A549 (cell line): Measurements from ENCODE around the gene APP. TPM values are rescaled to one million over a fixed set of nuclear protein-coding genes. Genes with fewer than 3 reads are reported as not detected.

Experiments
- ATAC-seq, 2 experiments: fragments of 200-7000 bp in 1 of 2; fragments of >200 bp in 1 of 2; cut with Nextera tagmentation in 1 of 2; cut with Tn5 transposase in 1 of 2; 3 replicates each; pipeline versions ENCODE4 v1.8.0 to v1.9.1; 2018 to 2020; ENCODE audit warnings: mild to moderate bottlenecking in 1 of 2, moderate library complexity in 1 of 2
- CTCF ChIA-PET: fragments of 300-600 bp; sonication (Branson Sonifier 250); formaldehyde crosslinking; extraction: SDS; loops from one replicate; lab custom pipeline; 2021; ENCODE audit warnings: antibody characterized with exemption, inconsistent platforms; lab: Yijun Ruan, JAX
- POLR2A ChIA-PET: fragments of 350-600 bp; formaldehyde crosslinking; extraction: SDS; loops from one replicate; lab custom pipeline; 2021; ENCODE audit warnings: antibody characterized with exemption, inconsistent platforms; lab: Yijun Ruan, JAX
- DNase-seq, 2 experiments: peaks; one replicate each; pipeline versions ENCODE4 v3.0.0 to v3.0.0-alpha.2; 2011 to 2016; ENCODE audit warnings: low read depth in 1 of 2, low spot score in 1 of 2
- FAIRE-seq: peaks from 2 replicates; lab custom pipeline; 2011; peaks lifted over from hg19 to GRCh38; lab: Jason Lieb, UNC
- H3K27ac ChIP-seq, 2 experiments: fragments of >200 bp; sonication (Bioruptor Twin); formaldehyde crosslinking; 3 replicates each; pipeline ENCODE4 v1.5.1; 2016 to 2017
- H3K4me1 ChIP-seq: fragments of >200 bp; sonication (Bioruptor Twin); formaldehyde crosslinking; 3 replicates; pipeline ENCODE4 v1.6.1; 2016
- H3K4me2 ChIP-seq: fragments of >200 bp; sonication (Bioruptor Twin); formaldehyde crosslinking; 3 replicates; pipeline ENCODE4 v1.6.1; 2016
- H3K4me3 ChIP-seq: fragments of >200 bp; sonication (Bioruptor Twin); formaldehyde crosslinking; 3 replicates; pipeline ENCODE4 v1.5.1; 2016
- H3K9me3 ChIP-seq: fragments of >200 bp; sonication (Bioruptor Twin); formaldehyde crosslinking; 3 replicates; pipeline ENCODE4 v1.6.1; 2016
- BHLHE40 ChIP-seq: IDR thresholded peaks from 2 replicates; pipeline ENCODE4 v1.6.1; 2012; ENCODE audit warnings: low read depth, low read length, inconsistent platforms
- CBX2 ChIP-seq: fragments of 200-600 bp; sonication (generic); IDR thresholded peaks from 2 replicates; pipeline ENCODE4 v1.6.1; 2016; ENCODE audit warnings: low read depth, mild to moderate bottlenecking, borderline replicate concordance
- CBX8 ChIP-seq: fragments of 200-600 bp; sonication (generic); IDR thresholded peaks from 2 replicates; pipeline ENCODE4 v1.6.1; 2016
- CEBPB ChIP-seq, 2 experiments: fragments of >200 bp in 1 of 2; sonication (Bioruptor Twin) in 1 of 2; formaldehyde crosslinking in 1 of 2; IDR thresholded peaks; 2 replicates each; pipeline ENCODE4 v1.6.1; 2012 to 2016
- CHD2 ChIP-seq: fragments of 150-350 bp; IDR thresholded peaks from 2 replicates; pipeline ENCODE4 v1.6.1; 2014; ENCODE audit warnings: low read length; ENCODE audit not compliant: partially characterized antibody
- FOXS1 ChIP-seq: fragments of 250-450 bp; sonication (Bioruptor Pico); IDR thresholded peaks from 2 replicates; pipeline ENCODE4 v1.5.0; 2020; ENCODE audit warnings: mild to moderate bottlenecking, moderate library complexity
- GATA3 ChIP-seq: IDR thresholded peaks from 2 replicates; pipeline ENCODE4 v1.6.1; 2012; ENCODE audit warnings: borderline replicate concordance
- HDAC2 ChIP-seq: fragments of 200-600 bp; sonication (generic); IDR thresholded peaks from 2 replicates; pipeline ENCODE4 v1.6.1; 2016
- HES2 ChIP-seq: fragments of >200 bp; sonication (Bioruptor Twin); formaldehyde crosslinking; IDR thresholded peaks from 2 replicates; pipeline ENCODE4 v1.6.1; 2016
- HMGXB4 ChIP-seq: fragments of 250-450 bp; sonication (Bioruptor Pico); IDR thresholded peaks from 2 replicates; pipeline ENCODE4 v1.5.0; 2021; ENCODE audit warnings: mild to moderate bottlenecking, moderate library complexity, borderline replicate concordance
- HOXA7 ChIP-seq: fragments of 250-450 bp; sonication (Bioruptor Pico); IDR thresholded peaks from 2 replicates; pipeline ENCODE4 v1.5.0; 2020; ENCODE audit warnings: mild to moderate bottlenecking, moderate library complexity
- HOXB13 ChIP-seq: fragments of 250-450 bp; sonication (Bioruptor Pico); IDR thresholded peaks from 2 replicates; pipeline ENCODE4 v1.5.0; 2020; ENCODE audit warnings: low read depth, mild to moderate bottlenecking, moderate library complexity
- KDM5A ChIP-seq: fragments of 200-600 bp; sonication (generic); IDR thresholded peaks from 2 replicates; pipeline ENCODE4 v1.6.1; 2016; ENCODE audit warnings: antibody characterized with exemption, mild to moderate bottlenecking
- MAFK ChIP-seq: fragments of 450-650 bp; IDR thresholded peaks from 2 replicates; pipeline ENCODE4 v1.6.1; 2014; ENCODE audit not compliant: partially characterized antibody
- MYC ChIP-seq: IDR thresholded peaks from 2 replicates; pipeline ENCODE4 v1.6.1; 2012; ENCODE audit warnings: mild to moderate bottlenecking, inconsistent platforms, low read length, improper control_type of control experiment, borderline replicate concordance
- NFE2L2 ChIP-seq: fragments of 150-350 bp; conservative IDR thresholded peaks from 2 replicates; pipeline ENCODE4 v1.6.1; 2014; ENCODE audit warnings: low read length
- PHF8 ChIP-seq: fragments of 200-600 bp; sonication (generic); IDR thresholded peaks from 2 replicates; pipeline ENCODE4 v1.6.1; 2016; ENCODE audit warnings: low read depth, mild to moderate bottlenecking, antibody characterized with exemption, moderate library complexity, borderline replicate concordance
- RAD21 ChIP-seq, 2 experiments: fragments of >200 bp in 1 of 2; sonication (Bioruptor Twin) in 1 of 2; formaldehyde crosslinking in 1 of 2; IDR thresholded peaks in 1 of 2; conservative IDR thresholded peaks in 1 of 2; 2 replicates in 1 of 2; 3 replicates in 1 of 2; pipeline ENCODE4 v1.6.1; 2012 to 2018; ENCODE audit warnings: inconsistent platforms in 1 of 2
- RCOR1 ChIP-seq: fragments of 150-350 bp; IDR thresholded peaks from 2 replicates; pipeline ENCODE4 v1.6.1; 2014; ENCODE audit warnings: antibody characterized with exemption, low read length, low read depth
- RNF2 ChIP-seq: fragments of 200-600 bp; sonication (generic); IDR thresholded peaks from 2 replicates; pipeline ENCODE4 v1.6.1; 2016; ENCODE audit warnings: low read depth, mild to moderate bottlenecking, antibody characterized with exemption, moderate library complexity, borderline replicate concordance
- SMC3 ChIP-seq: fragments of >200 bp; sonication (Bioruptor Twin); formaldehyde crosslinking; IDR thresholded peaks from 3 replicates; pipeline ENCODE4 v1.6.1; 2018; ENCODE audit warnings: inconsistent platforms
- TFCP2L1 ChIP-seq: fragments of 250-450 bp; sonication (Bioruptor Pico); IDR thresholded peaks from 2 replicates; pipeline ENCODE4 v1.5.0; 2021; ENCODE audit warnings: mild to moderate bottlenecking
- TP53 ChIP-seq: fragments of 250-450 bp; sonication (Bioruptor Pico); IDR thresholded peaks from 2 replicates; pipeline ENCODE4 v1.5.0; 2021; ENCODE audit warnings: mild to moderate bottlenecking, moderate library complexity
- ZFP36 ChIP-seq: fragments of 450-650 bp; IDR thresholded peaks from 2 replicates; pipeline ENCODE4 v1.6.1; 2014; ENCODE audit warnings: borderline replicate concordance; ENCODE audit not compliant: partially characterized antibody
- ZNF302 ChIP-seq: fragments of 250-450 bp; sonication (Bioruptor Pico); IDR thresholded peaks from 2 replicates; pipeline ENCODE4 v1.9.0; 2021; ENCODE audit warnings: inconsistent platforms, mild to moderate bottlenecking, moderate library complexity
- ZSCAN20 ChIP-seq: fragments of 250-450 bp; sonication (Bioruptor Pico); IDR thresholded peaks from 2 replicates; pipeline ENCODE4 v1.8.0; 2022; ENCODE audit warnings: mild to moderate bottlenecking, moderate library complexity
- WGBS: methylation state at CpG from one replicate; pipeline ENCODE4 v1.1.6; 2017; ENCODE audit errors: missing lambda C conversion rate; 5-methylcytosine and 5-hydroxymethylcytosine counted together
- polyA plus RNA-seq, 4 experiments: library from polyadenylated mRNA; depleted of rRNA in 3 of 4; stranded (reverse); fragments of >200 nt; fragmentation: RNase III in 1 of 4; extraction: RNeasy Plus Mini Kit Qiagen cat#74134 plus additional on column Dnase treatment in 1 of 4; gene quantifications; 2 replicates in 3 of 4; 3 replicates in 1 of 4; pipeline ENCODE4 v1.2.3, GENCODE V29; 2011 to 2017
- TF ChIP-seq, protein P1 (sequence below): IDR thresholded peaks from 2 replicates; pipeline ENCODE4 v1.6.1; 2012
- TF ChIP-seq, protein P2 (sequence below): fragments of 250-450 bp; sonication (Bioruptor Pico); IDR thresholded peaks from 2 replicates; pipeline ENCODE4 v1.5.0; 2020; ENCODE audit warnings: low read depth, mild to moderate bottlenecking, moderate library complexity
- TF ChIP-seq, protein P3 (sequence below): fragments of >200 bp; sonication (Bioruptor Twin); formaldehyde crosslinking; IDR thresholded peaks from 3 replicates; pipeline ENCODE4 v1.5.1; 2016

Gene APP
- polyA plus RNA-seq, 2 of the 4 experiments (the other 2 are of a cell fraction): 540 to 565 TPM

DNA sequence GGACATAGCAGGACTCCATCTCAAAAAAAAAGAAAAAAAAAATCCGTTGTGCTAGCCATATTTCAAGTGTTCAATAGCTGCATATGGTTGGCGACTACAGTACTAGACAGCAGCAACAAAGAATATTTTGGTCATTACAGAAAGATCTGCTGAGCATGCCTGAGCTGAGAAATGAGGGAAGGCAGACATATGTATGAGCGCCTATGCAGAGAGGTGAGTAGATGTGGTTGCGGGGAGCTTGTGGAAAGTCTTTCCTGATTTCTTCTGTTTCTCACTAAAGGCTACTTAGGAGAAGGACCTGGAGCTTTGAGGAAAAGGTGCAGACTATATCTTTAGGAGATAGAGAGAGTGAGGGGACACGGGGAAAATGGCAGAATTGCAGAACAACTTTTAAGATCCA lies 21.0 kb upstream of the APP start:
- CTCF ChIA-PET: no interaction called here
- Histone ChIP-seq H3K4me1 (no peaks in the 10 kb centered on the region), H3K9me3 (no peaks in the 10 kb centered on the region), H3K4me2 (no peak overlapping the region), H3K27ac (no peak overlapping the region), H3K4me3 (no peak overlapping the region)
- POLR2A ChIA-PET: no interaction called here
- DNase-seq (no peak), ATAC-seq (no peak), FAIRE-seq (no peak)
- WGBS: 43% methylated on average over 5 of the region's 5 CpGs
- TF ChIP-seq, protein P1, sequence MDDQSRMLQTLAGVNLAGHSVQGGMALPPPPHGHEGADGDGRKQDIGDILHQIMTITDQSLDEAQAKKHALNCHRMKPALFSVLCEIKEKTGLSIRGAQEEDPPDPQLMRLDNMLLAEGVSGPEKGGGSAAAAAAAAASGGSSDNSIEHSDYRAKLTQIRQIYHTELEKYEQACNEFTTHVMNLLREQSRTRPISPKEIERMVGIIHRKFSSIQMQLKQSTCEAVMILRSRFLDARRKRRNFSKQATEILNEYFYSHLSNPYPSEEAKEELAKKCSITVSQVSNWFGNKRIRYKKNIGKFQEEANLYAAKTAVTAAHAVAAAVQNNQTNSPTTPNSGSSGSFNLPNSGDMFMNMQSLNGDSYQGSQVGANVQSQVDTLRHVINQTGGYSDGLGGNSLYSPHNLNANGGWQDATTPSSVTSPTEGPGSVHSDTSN: no peak
- TF ChIP-seq HOXB13 (CRISPR knock-in tag) (no peak), RCOR1 (no peak), TFCP2L1 (CRISPR knock-in tag) (no peak), MAFK (no peak), RAD21 (conservative IDR thresholded peaks at IDR 0.05 in 1 of 2, IDR thresholded peaks at IDR 0.05 in 1 of 2) (no peak), TP53 (no peak), HDAC2 (no peak), SMC3 (no peak), KDM5A (no peak), CHD2 (no peak), RNF2 (no peak), ZFP36 (no peak), BHLHE40 (no peak), HES2 (no peak), MYC (no peak), ZNF302 (no peak), GATA3 (no peak), PHF8 (no peak)
- TF ChIP-seq, protein P2, sequence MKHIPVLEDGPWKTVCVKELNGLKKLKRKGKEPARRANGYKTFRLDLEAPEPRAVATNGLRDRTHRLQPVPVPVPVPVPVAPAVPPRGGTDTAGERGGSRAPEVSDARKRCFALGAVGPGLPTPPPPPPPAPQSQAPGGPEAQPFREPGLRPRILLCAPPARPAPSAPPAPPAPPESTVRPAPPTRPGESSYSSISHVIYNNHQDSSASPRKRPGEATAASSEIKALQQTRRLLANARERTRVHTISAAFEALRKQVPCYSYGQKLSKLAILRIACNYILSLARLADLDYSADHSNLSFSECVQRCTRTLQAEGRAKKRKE (CRISPR knock-in tag): no peak

GRCh38 chr21:26188422-26188821 lies 17.9 kb upstream of the APP start:
- WGBS: 24% methylated on average over 5 of the region's 5 CpGs
- DNase-seq (no peak), FAIRE-seq (no peak), ATAC-seq (no peak)
- no peak overlapping the region for H3K27ac ChIP-seq
- H3K9me3 ChIP-seq: no peaks in the 10 kb centered on the region
- POLR2A ChIA-PET: no interaction called here
- H3K4me1 ChIP-seq: no peaks in the 10 kb centered on the region
- no peak overlapping the region for H3K4me2 ChIP-seq
- TF ChIP-seq, protein P3, sequence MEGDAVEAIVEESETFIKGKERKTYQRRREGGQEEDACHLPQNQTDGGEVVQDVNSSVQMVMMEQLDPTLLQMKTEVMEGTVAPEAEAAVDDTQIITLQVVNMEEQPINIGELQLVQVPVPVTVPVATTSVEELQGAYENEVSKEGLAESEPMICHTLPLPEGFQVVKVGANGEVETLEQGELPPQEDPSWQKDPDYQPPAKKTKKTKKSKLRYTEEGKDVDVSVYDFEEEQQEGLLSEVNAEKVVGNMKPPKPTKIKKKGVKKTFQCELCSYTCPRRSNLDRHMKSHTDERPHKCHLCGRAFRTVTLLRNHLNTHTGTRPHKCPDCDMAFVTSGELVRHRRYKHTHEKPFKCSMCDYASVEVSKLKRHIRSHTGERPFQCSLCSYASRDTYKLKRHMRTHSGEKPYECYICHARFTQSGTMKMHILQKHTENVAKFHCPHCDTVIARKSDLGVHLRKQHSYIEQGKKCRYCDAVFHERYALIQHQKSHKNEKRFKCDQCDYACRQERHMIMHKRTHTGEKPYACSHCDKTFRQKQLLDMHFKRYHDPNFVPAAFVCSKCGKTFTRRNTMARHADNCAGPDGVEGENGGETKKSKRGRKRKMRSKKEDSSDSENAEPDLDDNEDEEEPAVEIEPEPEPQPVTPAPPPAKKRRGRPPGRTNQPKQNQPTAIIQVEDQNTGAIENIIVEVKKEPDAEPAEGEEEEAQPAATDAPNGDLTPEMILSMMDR: no peak
- TF ChIP-seq KDM5A (no peak), CBX8 (no peak), FOXS1 (no peak), CBX2 (no peak), CEBPB (IDR thresholded peaks at IDR 0.05) (no peak), GATA3 (no peak), HOXA7 (CRISPR knock-in tag) (no peak), RCOR1 (no peak), HOXB13 (CRISPR knock-in tag) (no peak), ZSCAN20 (no peak), NFE2L2 (no peak), HMGXB4 (CRISPR knock-in tag) (no peak)
- CTCF ChIA-PET: interaction anchor here (2.3 kb wide), 1 partner anchor 18 kb away, joined by 5 read pairs; the partner anchor contains the start of gene APP
- H3K4me3 ChIP-seq: no peak overlapping the region
